Measurements from ENCODE around the gene FDX2. TPM values are rescaled to one million over a fixed set of nuclear protein-coding genes. Genes with fewer than 3 reads are reported as not detected.

The FDX2 gene
- total RNA-seq, 6 experiments from 2014 or later = 33.9 to 47.3 (median 38.5) TPM

- TF ChIP-seq, protein P1, sequence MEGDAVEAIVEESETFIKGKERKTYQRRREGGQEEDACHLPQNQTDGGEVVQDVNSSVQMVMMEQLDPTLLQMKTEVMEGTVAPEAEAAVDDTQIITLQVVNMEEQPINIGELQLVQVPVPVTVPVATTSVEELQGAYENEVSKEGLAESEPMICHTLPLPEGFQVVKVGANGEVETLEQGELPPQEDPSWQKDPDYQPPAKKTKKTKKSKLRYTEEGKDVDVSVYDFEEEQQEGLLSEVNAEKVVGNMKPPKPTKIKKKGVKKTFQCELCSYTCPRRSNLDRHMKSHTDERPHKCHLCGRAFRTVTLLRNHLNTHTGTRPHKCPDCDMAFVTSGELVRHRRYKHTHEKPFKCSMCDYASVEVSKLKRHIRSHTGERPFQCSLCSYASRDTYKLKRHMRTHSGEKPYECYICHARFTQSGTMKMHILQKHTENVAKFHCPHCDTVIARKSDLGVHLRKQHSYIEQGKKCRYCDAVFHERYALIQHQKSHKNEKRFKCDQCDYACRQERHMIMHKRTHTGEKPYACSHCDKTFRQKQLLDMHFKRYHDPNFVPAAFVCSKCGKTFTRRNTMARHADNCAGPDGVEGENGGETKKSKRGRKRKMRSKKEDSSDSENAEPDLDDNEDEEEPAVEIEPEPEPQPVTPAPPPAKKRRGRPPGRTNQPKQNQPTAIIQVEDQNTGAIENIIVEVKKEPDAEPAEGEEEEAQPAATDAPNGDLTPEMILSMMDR (IDR thresholded peaks at IDR 0.05) = no peak
- Mint-ChIP-seq H3K36me3 (ENCODE audit: low read depth) (peaks cover 10% of the 10 kb centered on the region), H3K4me1 (ENCODE audit: low read depth) (peaks cover 35% of the 10 kb centered on the region), H3K4me3 (peak overlapping the region; percentile 91), H3K27ac (peak overlapping the region; percentile 96; the same call in 1 of the 2 replicates), H3K27me3 (ENCODE audit: insufficient read depth) (peaks cover 8% of the 10 kb centered on the region), H3K9me3 (no peaks in the 10 kb centered on the region; the same call in 1 of the 2 replicates)
- peak; percentile 52 for DNase-seq
These were observed 24.8 kb downstream of the FDX2 start for GRCh38 chr19:10290876-10291553.

DNA sequence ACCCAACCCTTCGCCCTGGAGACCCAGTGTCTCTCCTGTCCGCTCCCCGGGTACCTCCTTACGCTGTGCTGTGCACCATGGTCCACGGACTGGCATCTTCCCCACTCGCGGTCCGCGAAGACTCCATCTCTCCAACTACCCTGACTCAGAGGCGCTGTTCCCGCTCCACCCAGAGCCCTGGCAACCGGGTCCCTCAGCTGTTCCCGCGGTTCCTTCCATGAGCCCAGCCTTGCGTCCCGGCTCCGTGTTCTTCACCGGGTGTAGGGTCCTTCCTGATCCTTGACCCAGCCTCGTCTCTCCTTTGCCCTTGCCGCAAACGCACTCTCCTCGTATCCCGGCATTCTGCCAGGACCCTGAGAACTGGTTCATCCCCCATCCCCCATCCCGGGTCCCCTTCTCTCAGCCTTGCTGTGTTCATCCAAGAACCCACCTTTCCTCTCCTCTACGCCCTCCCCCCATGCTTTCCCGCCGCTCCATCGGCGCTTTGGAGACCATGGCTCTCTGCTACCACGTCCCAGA lies 25.4 kb downstream of the FDX2 start:
- Mint-ChIP-seq H3K9me3 (no peaks in the 10 kb centered on the region; the same call in 1 of the 2 replicates), H3K27ac (peak overlapping the region; percentile 96), H3K27me3 (ENCODE audit: insufficient read depth) (peaks cover 8% of the 10 kb centered on the region), H3K36me3 (ENCODE audit: low read depth) (peaks cover 11% of the 10 kb centered on the region), H3K4me3 (peak overlapping the region; percentile 91), H3K4me1 (ENCODE audit: low read depth) (peaks cover 35% of the 10 kb centered on the region)
- TF ChIP-seq, protein P1 (IDR thresholded peaks at IDR 0.05) = no peak
- peak; percentile 19 for DNase-seq

- H3K36me3 Mint-ChIP-seq (ENCODE audit: low read depth) = peaks cover 16% of the 10 kb centered on the region
- H3K9me3 Mint-ChIP-seq = no peaks in the 10 kb centered on the region; the same call in 1 of the 2 replicates
- TF ChIP-seq, protein P1 (IDR thresholded peaks at IDR 0.05) = no peak
- H3K4me3 Mint-ChIP-seq = peak within 1 kb of the TSS; percentile 91
- H3K27ac Mint-ChIP-seq = peak within 1 kb of the TSS; percentile 96
- peaks cover 8% of the 10 kb centered on the region for H3K27me3 Mint-ChIP-seq (ENCODE audit: insufficient read depth)
- peaks cover 35% of the 10 kb centered on the region for H3K4me1 Mint-ChIP-seq (ENCODE audit: low read depth)
- DNase-seq = peak; percentile 49
These were observed 25.9 kb downstream of the FDX2 start, which contains the start of gene ICAM5 for GRCh38 chr19:10289836-10290356. Gene ICAM5 (plus strand): TSS chr19:10289952. CDS start chr19:10290044, 92 bp downstream.

DNA sequence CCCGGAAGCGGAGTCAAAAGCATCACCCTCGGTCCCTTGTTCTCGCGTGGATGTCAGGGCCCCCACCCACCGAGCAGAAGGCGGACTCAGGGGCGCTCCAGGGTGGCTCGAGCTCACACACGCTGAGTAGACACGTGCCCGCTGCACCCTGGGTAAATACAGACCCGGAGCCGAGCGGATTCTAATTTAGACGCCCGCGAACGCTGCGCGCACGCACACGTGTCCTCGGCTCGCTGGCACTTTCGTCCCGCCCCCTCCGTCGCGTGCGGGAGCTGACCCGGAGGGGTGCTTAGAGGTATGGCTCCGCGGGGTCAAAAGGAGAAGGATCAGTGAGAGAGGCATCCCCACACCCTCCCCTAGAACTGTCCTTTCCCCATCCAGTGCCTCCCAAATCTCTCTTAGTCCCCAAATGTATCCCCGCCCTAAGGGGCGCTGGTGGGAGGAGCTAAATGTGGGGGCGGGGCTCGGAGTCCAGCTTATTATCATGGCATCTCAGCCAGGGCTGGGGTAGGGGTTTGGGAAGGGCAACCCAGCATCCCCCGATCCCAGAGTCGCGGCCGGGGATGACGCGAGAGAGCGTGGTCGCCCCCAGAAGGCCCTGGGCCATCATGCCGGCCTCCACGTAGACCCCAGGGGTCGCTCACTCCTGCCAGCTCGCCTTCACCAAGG lies 26.5 kb downstream of the FDX2 start:
- Mint-ChIP-seq H3K4me1 (ENCODE audit: low read depth) (peaks cover 35% of the 10 kb centered on the region), H3K4me3 (peak overlapping the region; percentile 91), H3K9me3 (no peaks in the 10 kb centered on the region; the same call in 1 of the 2 replicates), H3K27ac (peak overlapping the region; percentile 96), H3K36me3 (ENCODE audit: low read depth) (peaks cover 16% of the 10 kb centered on the region), H3K27me3 (ENCODE audit: insufficient read depth) (peaks cover 8% of the 10 kb centered on the region)
- peak; percentile 78 for DNase-seq
- TF ChIP-seq, protein P1 (IDR thresholded peaks at IDR 0.05) = no peak

- peak; percentile 63 for DNase-seq
- peak overlapping the region; percentile 91 for H3K4me3 Mint-ChIP-seq
- TF ChIP-seq, protein P1 (IDR thresholded peaks at IDR 0.05) = no peak
- H3K9me3 Mint-ChIP-seq = no peaks in the 10 kb centered on the region; the same call in 1 of the 2 replicates
- peaks cover 8% of the 10 kb centered on the region for H3K27me3 Mint-ChIP-seq (ENCODE audit: insufficient read depth)
- H3K36me3 Mint-ChIP-seq (ENCODE audit: low read depth) = peaks cover 16% of the 10 kb centered on the region
- H3K4me1 Mint-ChIP-seq (ENCODE audit: low read depth) = peaks cover 35% of the 10 kb centered on the region
- H3K27ac Mint-ChIP-seq = peak overlapping the region; percentile 96
These were observed 27.1 kb downstream of the FDX2 start for GRCh38 chr19:10288662-10289166.

Measured in HFFc6 (cell line).